LoVo (cell line): ENCODE results near the gene ZCCHC24.
A peak's percentile ranks its signal among the peaks of the same experiment; 100 is the strongest.

Experiments
- DNase-seq: peaks from one replicate; pipeline ENCODE4 v3.0.0-alpha.2; 2016; ENCODE audit warnings: low spot score

The ZCCHC24 gene

GRCh38 chr10:79445977-79446757, 743 bp upstream of the ZCCHC24 start:
- DNase-seq, result no peak

DNA sequence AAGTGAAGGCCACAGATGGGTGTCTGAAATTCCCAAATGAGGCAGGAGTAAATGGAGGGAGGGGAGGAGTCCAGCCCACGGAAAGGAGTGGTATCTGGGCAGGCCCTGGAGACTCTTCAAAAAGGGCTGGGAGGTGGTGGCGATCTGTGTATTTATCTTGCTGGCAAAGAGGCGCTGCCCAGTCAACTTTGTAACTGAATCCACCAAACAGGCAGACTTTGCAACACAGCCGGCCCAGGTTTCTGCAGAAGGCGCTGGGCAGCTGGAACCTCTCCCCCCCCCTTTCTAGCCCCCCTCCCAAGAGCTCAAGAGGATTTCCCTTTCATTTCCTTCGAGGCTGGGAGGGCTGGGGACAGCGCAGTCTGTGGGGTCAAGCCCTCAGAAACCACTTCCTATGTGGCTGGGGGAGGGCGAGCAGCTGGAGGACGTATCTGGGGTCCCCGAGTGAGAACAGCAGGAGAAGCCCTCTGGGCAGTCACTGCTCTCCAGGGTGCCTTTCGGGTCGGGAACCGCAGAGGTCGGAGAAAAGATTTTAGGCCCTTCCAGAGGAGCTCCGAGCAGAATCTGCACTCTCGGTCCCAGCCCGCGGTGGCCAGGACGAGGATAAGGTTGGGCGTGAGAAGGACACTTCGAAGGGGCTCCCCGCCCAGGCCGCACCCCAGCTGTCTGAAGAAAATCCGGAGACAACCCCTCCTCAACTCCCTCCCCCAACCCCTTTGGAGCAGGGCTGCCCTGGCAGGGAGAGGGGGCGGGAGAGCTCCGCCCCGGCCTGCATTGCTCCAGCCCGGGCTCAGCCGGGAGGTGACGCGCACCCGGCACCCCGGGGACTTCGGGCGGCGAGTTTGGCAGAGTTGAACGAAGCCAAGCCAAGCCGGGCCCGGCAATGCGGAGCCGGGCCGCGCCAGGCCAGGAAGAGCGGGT, 965 bp downstream of the ZCCHC24 start:
- peak; percentile 11 for DNase-seq

DNA sequence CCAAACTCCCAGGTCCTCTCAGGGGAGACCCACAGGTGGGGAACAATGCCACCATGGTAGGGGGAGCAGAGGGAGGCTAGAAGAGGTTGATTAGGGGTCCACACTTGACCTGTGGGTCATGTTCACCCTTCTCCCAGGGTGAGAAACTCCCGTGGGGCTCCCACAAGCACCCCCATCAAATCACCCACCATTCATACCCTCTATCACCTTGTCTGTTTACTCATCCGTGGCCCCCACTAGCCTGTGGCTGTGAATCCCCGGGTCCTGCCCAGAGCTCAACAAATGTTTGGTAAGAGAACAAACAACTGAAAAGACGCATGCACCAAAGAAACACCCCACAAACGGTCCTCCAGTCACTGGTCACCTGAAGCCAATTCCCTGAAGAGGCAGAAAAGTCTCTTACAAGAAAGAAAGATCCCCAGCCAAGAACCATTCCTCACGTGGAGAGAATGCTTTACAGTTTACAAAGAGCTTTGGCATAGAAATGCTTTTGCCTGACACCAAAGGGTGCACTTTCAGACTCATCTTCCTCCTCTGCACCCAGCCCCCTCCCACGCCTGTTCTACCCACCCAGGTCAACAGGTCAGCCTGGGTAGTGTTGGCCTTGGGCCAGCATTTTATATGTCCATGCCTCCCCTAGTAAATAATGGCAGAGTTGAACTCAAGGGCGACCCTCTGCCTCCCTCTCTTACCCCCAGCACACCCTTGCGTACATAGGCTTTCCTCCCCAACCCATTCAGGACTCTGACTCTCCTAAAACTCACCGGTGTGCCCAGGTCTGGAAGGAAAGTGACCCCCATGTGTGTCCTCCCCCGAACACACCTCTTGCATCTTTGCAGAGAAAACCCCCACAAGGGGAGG, 1.9 kb downstream of the ZCCHC24 start:
- no peak for DNase-seq

- DNase-seq, result no peak
Measured at GRCh38 chr10:79442171-79443040, 3.0 kb downstream of the ZCCHC24 start.

DNA sequence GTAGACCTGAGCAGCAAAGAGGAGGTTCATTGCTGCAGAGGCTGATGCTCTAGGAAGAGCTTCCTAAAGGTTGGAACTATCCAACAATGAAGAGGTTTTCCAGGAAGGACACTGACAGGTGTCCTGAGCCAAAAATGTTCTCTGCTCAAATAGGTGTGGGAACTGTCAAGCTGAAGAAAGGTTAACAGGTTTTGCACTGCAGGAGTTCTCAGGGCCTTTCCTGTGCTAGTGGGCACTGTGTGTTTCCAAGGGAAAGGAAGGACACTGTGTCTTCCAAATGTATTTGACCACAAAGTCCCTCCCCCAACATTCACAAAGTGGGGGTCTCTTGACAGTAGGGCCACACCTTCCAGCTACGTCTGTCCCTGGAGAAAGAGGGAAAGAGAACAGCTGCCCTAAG, 4.0 kb downstream of the ZCCHC24 start:
- no peak for DNase-seq

DNA sequence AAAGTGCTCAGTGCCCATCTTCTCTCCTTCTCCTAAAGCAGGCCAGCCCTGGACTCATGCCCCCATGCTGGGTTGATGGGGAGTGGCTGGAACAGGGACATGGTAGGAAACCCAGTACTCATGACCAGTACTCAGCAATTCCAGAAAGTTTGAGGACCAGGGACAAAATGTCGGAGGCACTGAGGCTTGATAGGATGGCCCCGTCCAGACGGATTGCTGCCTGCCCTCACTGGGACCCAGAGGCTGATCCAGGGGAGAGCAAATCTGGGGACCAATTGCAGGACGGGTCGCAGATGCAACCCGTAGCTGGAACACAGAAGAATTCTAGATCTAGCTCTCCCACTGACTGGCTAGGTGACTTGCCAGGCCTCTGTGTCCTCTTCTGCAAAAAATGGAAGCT, 5.1 kb downstream of the ZCCHC24 start:
- no peak for DNase-seq

DNA sequence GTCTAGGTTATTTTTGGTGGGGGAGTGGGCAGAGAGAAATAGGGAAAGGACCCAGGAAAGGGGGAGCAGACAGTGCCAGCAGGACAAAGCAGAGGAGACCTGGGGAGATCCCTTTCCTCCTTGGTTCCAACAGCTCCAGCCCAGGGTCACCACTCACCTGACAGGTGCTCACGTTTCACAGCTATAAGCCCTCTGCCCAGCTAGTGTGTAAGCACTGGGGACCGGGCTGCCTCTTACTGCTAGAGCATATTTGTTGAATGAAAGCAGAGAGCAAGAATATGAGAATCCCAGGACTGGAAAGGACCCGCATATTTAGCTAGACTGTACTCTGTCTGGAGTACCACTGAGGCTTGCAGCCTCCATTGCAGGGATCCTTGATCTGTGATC, 6.7 kb downstream of the ZCCHC24 start:
- DNase-seq, result no peak

- DNase-seq, result no peak
Measured at GRCh38 chr10:79438021-79438698, 7.3 kb downstream of the ZCCHC24 start.

- no peak for DNase-seq
Measured at GRCh38 chr10:79437111-79437814, 8.2 kb downstream of the ZCCHC24 start.

GRCh38 chr10:79436850-79437103, 8.6 kb downstream of the ZCCHC24 start:
- no peak for DNase-seq

DNA sequence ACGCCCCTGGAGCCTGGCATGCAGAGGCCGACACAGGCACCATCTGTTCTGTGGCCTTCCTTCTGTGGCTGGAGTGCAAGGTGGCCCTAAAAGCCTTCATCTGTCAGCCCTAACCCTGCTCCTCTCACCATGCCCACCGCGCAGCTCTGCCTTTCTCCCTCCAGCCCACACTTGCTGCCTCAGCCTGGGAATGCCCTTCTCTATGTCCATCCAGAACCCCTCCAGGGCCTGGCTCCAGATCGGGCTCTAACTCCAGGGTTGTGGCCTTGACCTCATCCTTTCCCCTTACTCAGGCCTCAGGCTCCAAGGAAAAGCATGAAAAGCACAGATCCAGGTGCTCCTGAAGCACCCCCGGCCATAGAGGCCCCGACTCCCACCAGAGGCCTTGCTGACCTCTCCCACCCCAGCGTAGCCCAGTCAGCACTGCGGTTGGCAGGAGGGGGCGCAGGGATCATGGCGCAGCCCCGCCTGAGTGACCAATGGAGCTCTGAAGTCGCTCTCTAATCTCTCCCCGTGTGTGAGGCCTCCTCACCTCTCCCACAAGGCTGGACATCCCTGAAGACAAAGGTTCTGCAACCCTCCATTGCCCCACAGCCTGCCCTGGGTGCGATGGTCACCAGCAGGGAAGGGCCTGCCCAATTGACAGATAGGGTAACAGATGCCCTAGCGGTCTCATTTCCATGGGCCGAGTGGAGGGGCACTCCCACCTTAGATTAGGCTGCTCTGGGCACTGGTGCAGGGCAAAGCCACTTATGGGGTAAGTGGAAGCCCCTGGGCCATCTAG, 9.2 kb downstream of the ZCCHC24 start:
- DNase-seq, result no peak

DNA sequence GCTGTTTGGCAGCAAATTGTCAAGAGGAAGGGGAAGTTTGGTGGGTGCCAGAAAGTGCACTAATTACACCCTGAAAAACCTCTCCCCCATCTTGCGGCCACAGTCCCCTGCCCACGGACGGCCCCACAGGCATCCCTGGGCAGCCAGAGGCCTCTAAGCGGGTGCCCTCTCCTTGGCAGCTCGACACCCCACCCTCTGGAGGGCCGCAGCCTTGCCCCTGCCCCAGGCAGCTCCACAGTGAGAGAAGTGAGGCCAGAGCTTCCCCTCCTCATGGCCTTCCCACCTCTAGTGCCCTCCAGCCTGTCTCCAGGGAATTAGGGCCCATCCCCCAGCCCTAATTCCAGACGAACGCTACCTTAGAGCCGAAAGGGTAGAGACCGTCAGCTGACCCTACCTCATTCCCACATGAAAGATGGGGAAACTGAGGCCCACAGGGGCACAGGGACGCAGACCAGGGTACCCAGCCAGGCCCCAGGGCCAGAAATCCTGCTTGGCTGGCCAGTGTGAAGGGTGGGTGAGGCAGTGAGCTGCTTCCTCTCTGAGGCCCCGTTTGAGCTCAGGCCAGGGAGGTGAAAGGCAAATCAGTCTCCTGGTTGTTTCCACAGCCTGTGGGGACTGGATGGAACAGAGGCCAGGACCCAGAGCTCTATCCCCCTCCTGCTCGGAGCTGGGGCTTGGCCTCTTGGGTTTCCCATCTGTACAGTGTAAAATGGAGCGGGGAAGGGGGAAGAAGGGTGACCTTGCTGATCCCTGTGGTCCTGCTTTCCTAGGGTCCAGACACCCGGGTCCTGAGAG, 10.0 kb downstream of the ZCCHC24 start:
- DNase-seq, result no peak

- DNase-seq, result no peak
Measured at GRCh38 chr10:79434821-79435251, 10.6 kb downstream of the ZCCHC24 start.

GRCh38 chr10:79434223-79434687, 11.2 kb downstream of the ZCCHC24 start:
- DNase-seq, result no peak

- no peak for DNase-seq
Measured at GRCh38 chr10:79433324-79434222, 11.9 kb downstream of the ZCCHC24 start.

GRCh38 chr10:79431891-79432831, 13.3 kb downstream of the ZCCHC24 start:
- DNase-seq, result no peak
